Measurements from ENCODE around the gene FILIP1. TPM values are rescaled to one million over a fixed set of nuclear protein-coding genes. Genes with fewer than 3 reads are reported as not detected.

Gene FILIP1
- total RNA-seq, 1 donor from 2014 or later: not detected

- Mint-ChIP-seq H3K36me3 (ENCODE audit: low read depth) (no peaks in the 10 kb centered on the region), H3K4me1 (ENCODE audit: low read depth) (peaks cover 7% of the 10 kb centered on the region), H3K9me3 (no peaks in the 10 kb centered on the region), H3K27ac (no peak overlapping the region), H3K4me3 (no peak overlapping the region), H3K27me3 (ENCODE audit: insufficient read depth) (peaks cover 9% of the 10 kb centered on the region)
- intact Hi-C loops (cut with micrococcal nuclease): no loop called here
- no peak for DNase-seq (ENCODE audit: low spot score)
Measured at GRCh38 chr6:75308250-75308988, 185.2 kb downstream of the FILIP1 start.

DNA sequence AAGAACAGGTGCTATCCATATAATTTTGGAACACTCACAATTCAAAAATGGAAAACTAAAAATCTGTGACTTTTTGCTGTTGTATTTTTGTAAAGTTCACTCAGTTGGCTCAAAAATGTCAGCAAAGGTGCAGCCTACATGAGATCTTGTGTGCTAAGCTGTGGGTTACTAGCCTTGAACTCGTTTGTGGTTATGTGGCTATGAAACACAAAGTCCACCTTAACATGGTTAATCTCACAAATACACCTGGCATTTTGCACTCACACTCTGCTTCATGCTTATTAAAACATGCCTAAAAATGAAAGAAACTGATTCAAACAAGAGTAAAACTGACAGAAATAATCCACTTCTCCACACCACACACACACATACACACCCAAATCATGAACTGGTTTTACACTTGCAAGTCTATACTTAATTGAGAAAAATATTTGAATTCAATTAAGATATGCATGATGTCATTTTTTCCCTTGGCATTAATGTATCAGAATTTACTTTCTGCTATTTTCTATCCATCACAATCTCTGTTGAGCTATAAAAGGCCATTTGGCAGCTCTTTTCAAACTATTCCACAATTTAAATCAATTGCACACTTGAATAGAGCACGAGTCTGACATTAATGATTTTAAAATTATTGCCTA is 186.1 kb downstream of the FILIP1 start:
- H3K36me3 Mint-ChIP-seq (ENCODE audit: low read depth): no peaks in the 10 kb centered on the region

GRCh38 chr6:75306064-75306463 is 187.5 kb downstream of the FILIP1 start:
- no peaks in the 10 kb centered on the region for H3K9me3 Mint-ChIP-seq
- no peak for DNase-seq (ENCODE audit: low spot score)
- H3K27me3 Mint-ChIP-seq (ENCODE audit: insufficient read depth): peaks cover 2% of the 10 kb centered on the region
- H3K36me3 Mint-ChIP-seq (ENCODE audit: low read depth): no peaks in the 10 kb centered on the region
- no peak overlapping the region for H3K27ac Mint-ChIP-seq
- no peak overlapping the region for H3K4me3 Mint-ChIP-seq
- intact Hi-C loops (cut with micrococcal nuclease): no loop called here
- H3K4me1 Mint-ChIP-seq (ENCODE audit: low read depth): peaks cover 7% of the 10 kb centered on the region

More for the DNA sequence above, 186.1 kb downstream of the FILIP1 start:
- Mint-ChIP-seq H3K9me3 (no peaks in the 10 kb centered on the region), H3K27ac (no peak overlapping the region), H3K4me3 (no peak overlapping the region), H3K27me3 (ENCODE audit: insufficient read depth) (peaks cover 5% of the 10 kb centered on the region), H3K4me1 (ENCODE audit: low read depth) (peaks cover 7% of the 10 kb centered on the region)
- intact Hi-C loops (cut with micrococcal nuclease): no loop called here
- DNase-seq (ENCODE audit: low spot score): no peak

DNA sequence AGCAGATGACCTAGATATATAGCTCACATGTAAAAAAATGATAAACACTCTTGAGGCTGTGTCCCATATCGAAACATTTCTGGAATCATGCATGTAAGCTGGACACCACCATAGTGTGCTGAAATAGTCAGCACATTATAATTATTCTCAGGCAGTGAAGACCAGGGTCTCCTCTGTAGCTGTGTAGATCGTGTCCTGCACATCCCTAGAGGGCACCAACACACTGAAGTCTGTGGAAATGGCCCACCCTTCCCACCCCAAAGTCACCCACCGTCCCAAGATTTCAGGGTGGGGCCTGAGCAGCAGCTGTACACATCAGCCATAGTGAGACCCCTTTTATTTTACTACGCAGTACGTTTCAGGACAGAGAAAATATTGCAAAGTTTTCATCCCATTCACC is 188.0 kb downstream of the FILIP1 start:
- H3K4me3 Mint-ChIP-seq: no peak overlapping the region
- peaks cover 7% of the 10 kb centered on the region for H3K4me1 Mint-ChIP-seq (ENCODE audit: low read depth)
- no peak for DNase-seq (ENCODE audit: low spot score)
- no peaks in the 10 kb centered on the region for H3K9me3 Mint-ChIP-seq
- H3K36me3 Mint-ChIP-seq (ENCODE audit: low read depth): no peaks in the 10 kb centered on the region
- H3K27ac Mint-ChIP-seq: no peak overlapping the region
- intact Hi-C loops (cut with micrococcal nuclease): no loop called here
- H3K27me3 Mint-ChIP-seq (ENCODE audit: insufficient read depth): peaks cover 2% of the 10 kb centered on the region

GRCh38 chr6:75302280-75302679 is 191.3 kb downstream of the FILIP1 start:
- Mint-ChIP-seq H3K4me3 (no peak overlapping the region), H3K27me3 (ENCODE audit: insufficient read depth) (peaks cover 2% of the 10 kb centered on the region), H3K36me3 (ENCODE audit: low read depth) (no peaks in the 10 kb centered on the region), H3K9me3 (no peaks in the 10 kb centered on the region), H3K4me1 (ENCODE audit: low read depth) (peaks cover 7% of the 10 kb centered on the region), H3K27ac (no peak overlapping the region)
- DNase-seq (ENCODE audit: low spot score): no peak
- intact Hi-C loops (cut with micrococcal nuclease): no loop called here

- intact Hi-C loops (cut with micrococcal nuclease): no loop called here
- Mint-ChIP-seq H3K27ac (no peak overlapping the region), H3K36me3 (ENCODE audit: low read depth) (no peaks in the 10 kb centered on the region), H3K9me3 (no peaks in the 10 kb centered on the region), H3K4me3 (no peak overlapping the region), H3K4me1 (ENCODE audit: low read depth) (peaks cover 7% of the 10 kb centered on the region), H3K27me3 (ENCODE audit: insufficient read depth) (peaks cover under 1% of the 10 kb centered on the region)
- DNase-seq (ENCODE audit: low spot score): no peak
Measured at GRCh38 chr6:75301537-75301936, 192.1 kb downstream of the FILIP1 start.

DNA sequence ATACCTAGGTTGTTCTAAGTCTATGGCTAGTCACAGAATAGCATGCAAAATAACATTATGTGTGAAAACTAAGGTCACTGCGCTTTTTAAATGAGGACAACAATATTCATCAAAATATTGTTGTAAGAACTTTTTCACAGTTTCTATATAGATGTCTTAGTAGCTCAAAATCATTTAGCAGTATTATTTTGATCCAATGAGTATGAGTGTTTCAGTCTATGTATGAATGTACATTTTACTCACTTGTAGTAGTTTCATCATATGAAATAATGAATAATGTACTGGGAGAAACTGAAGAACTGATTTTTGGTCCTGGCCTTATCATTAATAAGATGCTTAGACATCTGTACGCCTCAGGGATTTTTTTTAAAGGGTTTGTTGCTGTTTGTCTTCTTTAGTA is 192.5 kb downstream of the FILIP1 start:
- no peak overlapping the region for H3K27ac Mint-ChIP-seq
- H3K36me3 Mint-ChIP-seq (ENCODE audit: low read depth): no peaks in the 10 kb centered on the region
- H3K4me1 Mint-ChIP-seq (ENCODE audit: low read depth): peaks cover 3% of the 10 kb centered on the region
- H3K27me3 Mint-ChIP-seq (ENCODE audit: insufficient read depth): no peaks in the 10 kb centered on the region
- DNase-seq (ENCODE audit: low spot score): no peak
- no peaks in the 10 kb centered on the region for H3K9me3 Mint-ChIP-seq
- H3K4me3 Mint-ChIP-seq: no peak overlapping the region
- intact Hi-C loops (cut with micrococcal nuclease): no loop called here

GRCh38 chr6:75300531-75300855 is 193.1 kb downstream of the FILIP1 start:
- intact Hi-C loops (cut with micrococcal nuclease): no loop called here
- no peaks in the 10 kb centered on the region for H3K36me3 Mint-ChIP-seq (ENCODE audit: low read depth)
- no peak overlapping the region for H3K4me3 Mint-ChIP-seq
- H3K9me3 Mint-ChIP-seq: no peaks in the 10 kb centered on the region
- no peaks in the 10 kb centered on the region for H3K27me3 Mint-ChIP-seq (ENCODE audit: insufficient read depth)
- H3K27ac Mint-ChIP-seq: no peak overlapping the region
- H3K4me1 Mint-ChIP-seq (ENCODE audit: low read depth): no peaks in the 10 kb centered on the region
- DNase-seq (ENCODE audit: low spot score): no peak

DNA sequence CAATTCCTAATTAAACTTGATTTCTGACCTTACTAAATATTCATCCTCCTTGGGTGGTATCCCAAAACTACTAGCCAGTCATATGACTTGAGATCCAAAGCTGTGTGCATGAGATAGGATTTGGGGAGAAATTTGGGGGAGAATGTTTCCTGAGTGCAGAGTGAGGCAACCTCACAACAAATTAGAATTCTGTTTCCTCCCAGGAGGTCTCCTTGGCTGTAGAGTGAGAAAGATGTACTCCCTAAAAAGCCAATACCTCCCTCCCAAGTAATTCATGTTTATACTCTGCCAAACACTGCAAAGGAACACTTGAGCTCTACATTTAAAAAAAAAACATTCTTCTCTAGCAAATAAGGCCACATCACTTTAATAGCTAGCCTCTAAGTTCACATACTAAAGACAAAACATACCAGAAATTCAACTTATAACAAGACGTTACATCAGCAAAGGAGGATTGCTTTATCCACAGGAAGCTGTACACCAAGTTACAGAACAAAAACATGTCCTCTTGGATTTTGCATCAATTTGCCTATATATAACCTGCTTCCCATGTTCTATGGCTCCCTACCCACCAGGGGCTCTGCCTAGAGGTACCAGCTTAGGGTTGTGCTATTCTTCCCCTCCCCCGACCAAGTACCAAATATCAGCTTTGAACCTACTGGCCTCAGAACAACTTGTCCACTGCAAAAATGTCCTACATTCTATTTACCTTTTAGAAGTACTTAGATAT is 193.6 kb downstream of the FILIP1 start:
- intact Hi-C loops (cut with micrococcal nuclease): no loop called here
- Mint-ChIP-seq H3K9me3 (no peaks in the 10 kb centered on the region), H3K27me3 (ENCODE audit: insufficient read depth) (no peaks in the 10 kb centered on the region), H3K4me3 (no peak overlapping the region), H3K36me3 (ENCODE audit: low read depth) (no peaks in the 10 kb centered on the region), H3K4me1 (ENCODE audit: low read depth) (no peaks in the 10 kb centered on the region), H3K27ac (no peak overlapping the region)
- DNase-seq (ENCODE audit: low spot score): no peak

DNA sequence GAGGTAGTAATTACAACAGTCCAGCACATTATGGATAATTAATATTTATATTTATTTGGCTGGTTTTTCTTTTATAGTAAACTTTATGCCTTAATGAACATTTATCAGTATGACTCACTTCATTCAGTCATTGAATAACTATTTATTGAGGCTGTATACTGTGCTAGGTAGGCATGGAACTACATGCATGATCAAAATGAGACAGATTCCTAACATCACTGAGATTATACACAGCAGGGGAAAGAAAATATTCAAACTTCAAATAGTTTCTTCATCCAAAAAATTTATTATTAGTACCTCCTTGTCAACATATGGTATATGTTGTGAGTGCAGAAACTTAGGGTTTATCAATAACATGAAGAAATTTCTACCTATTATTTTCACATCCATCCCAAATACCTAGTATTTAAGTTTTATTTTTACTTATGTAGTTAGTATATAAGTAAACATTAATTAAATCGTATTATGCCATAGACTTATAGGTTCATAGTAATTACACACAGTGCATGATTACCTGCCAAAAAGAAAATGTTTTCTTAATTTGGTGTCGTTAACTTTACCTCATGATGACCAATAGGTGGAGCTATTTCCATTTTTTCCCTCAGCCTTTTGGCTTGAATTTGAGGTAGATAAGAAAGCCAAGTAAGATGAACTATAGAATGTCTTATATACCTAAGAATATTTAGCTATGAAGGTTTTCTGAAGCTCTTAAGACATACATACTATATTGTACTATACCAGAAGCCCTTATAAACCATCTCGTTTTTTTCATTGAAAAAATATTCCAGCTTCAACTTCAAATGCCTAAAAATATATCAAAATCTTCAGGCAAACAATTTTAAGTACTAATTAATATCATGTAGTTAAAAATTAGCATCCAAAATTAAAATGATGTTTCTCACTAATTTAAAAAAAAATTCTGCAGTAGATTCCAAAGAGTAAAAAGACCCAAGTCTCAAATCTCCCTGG is 196.5 kb downstream of the FILIP1 start:
- H3K4me3 Mint-ChIP-seq: no peak overlapping the region
- H3K36me3 Mint-ChIP-seq (ENCODE audit: low read depth): no peaks in the 10 kb centered on the region
- H3K27me3 Mint-ChIP-seq (ENCODE audit: insufficient read depth): no peaks in the 10 kb centered on the region
- H3K4me1 Mint-ChIP-seq (ENCODE audit: low read depth): no peaks in the 10 kb centered on the region
- no peak for DNase-seq (ENCODE audit: low spot score)
- no peaks in the 10 kb centered on the region for H3K9me3 Mint-ChIP-seq
- intact Hi-C loops (cut with micrococcal nuclease): loop anchor here (1.0 kb wide), 2 partner anchors 10 to 229 kb away; no protein-coding TSS in a partner anchor
- no peak overlapping the region for H3K27ac Mint-ChIP-seq

GRCh38 chr6:75292555-75292954 is 201.0 kb downstream of the FILIP1 start:
- intact Hi-C loops (cut with micrococcal nuclease): no loop called here
- H3K4me1 Mint-ChIP-seq (ENCODE audit: low read depth): peaks cover 20% of the 10 kb centered on the region
- H3K4me3 Mint-ChIP-seq: no peak overlapping the region
- DNase-seq (ENCODE audit: low spot score): no peak
- peaks cover 6% of the 10 kb centered on the region for H3K36me3 Mint-ChIP-seq (ENCODE audit: low read depth)
- no peaks in the 10 kb centered on the region for H3K9me3 Mint-ChIP-seq
- no peaks in the 10 kb centered on the region for H3K27me3 Mint-ChIP-seq (ENCODE audit: insufficient read depth)
- no peak overlapping the region for H3K27ac Mint-ChIP-seq

GRCh38 chr6:75291744-75292143 is 201.9 kb downstream of the FILIP1 start:
- Mint-ChIP-seq H3K4me3 (no peak overlapping the region), H3K36me3 (ENCODE audit: low read depth) (peaks cover 6% of the 10 kb centered on the region), H3K9me3 (no peaks in the 10 kb centered on the region), H3K4me1 (ENCODE audit: low read depth) (peaks cover 28% of the 10 kb centered on the region), H3K27ac (no peak overlapping the region), H3K27me3 (ENCODE audit: insufficient read depth) (no peaks in the 10 kb centered on the region)
- DNase-seq (ENCODE audit: low spot score): no peak
- intact Hi-C loops (cut with micrococcal nuclease): no loop called here

All from activated T-helper 1 cell treated with anti-CD3 and anti-CD28 coated beads, Interleukin-12 subunit alpha, Interleukin-12 subunit beta, Interleukin-2, Interleukin-4 antibody, amounts not matched to agents 30 ng/mL and 10 ng/mL and 1 ng/mL, durations not matched to agents 14 hours and 24 hours and 36 hours (primary cell).